Measurements from ENCODE around the gene ZG16. TPM values are rescaled to one million over a fixed set of nuclear protein-coding genes. Genes with fewer than 3 reads are reported as not detected.
"Not testable (repeated sequence)": the region's sequence is repeated elsewhere in the genome, so short reads cannot be mapped to it uniquely, and the experiment has no call there.

The ZG16 gene
- total RNA-seq, 1 donor from 2014 or later: not detected

DNA sequence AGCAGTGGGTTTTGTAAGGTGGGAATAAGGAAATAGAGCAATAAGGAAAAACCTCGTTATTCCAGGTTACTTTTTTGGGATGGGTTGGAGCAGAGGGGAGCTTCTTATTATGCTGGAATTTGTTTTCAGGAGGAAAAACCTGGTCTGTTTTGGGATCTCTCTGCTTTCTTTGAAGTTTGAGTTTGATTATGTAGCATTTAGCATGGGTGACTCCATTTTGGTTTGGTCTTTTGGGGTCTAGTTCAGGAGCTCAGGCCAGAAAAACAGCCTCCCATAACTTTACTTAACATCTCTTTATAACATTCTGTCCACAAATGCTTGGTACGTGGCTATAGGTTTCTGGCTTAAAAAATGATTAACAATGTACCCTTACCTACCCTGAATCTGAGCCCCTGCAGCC, 8.5 kb upstream of the ZG16 start:
- no peak for DNase-seq (ENCODE audit: low spot score)
- H3K9me3 Mint-ChIP-seq (ENCODE audit: unreplicated experiment): no peaks in the 10 kb centered on the region
- no peaks in the 10 kb centered on the region for H3K36me3 Mint-ChIP-seq (ENCODE audit: low read depth, unreplicated experiment)
- TF ChIP-seq, protein P1, sequence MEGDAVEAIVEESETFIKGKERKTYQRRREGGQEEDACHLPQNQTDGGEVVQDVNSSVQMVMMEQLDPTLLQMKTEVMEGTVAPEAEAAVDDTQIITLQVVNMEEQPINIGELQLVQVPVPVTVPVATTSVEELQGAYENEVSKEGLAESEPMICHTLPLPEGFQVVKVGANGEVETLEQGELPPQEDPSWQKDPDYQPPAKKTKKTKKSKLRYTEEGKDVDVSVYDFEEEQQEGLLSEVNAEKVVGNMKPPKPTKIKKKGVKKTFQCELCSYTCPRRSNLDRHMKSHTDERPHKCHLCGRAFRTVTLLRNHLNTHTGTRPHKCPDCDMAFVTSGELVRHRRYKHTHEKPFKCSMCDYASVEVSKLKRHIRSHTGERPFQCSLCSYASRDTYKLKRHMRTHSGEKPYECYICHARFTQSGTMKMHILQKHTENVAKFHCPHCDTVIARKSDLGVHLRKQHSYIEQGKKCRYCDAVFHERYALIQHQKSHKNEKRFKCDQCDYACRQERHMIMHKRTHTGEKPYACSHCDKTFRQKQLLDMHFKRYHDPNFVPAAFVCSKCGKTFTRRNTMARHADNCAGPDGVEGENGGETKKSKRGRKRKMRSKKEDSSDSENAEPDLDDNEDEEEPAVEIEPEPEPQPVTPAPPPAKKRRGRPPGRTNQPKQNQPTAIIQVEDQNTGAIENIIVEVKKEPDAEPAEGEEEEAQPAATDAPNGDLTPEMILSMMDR (IDR thresholded peaks at IDR 0.05; ENCODE audit: unreplicated experiment): no peak
- no peak overlapping the region for H3K27ac Mint-ChIP-seq (ENCODE audit: unreplicated experiment)
- no peak overlapping the region for H3K4me3 Mint-ChIP-seq (ENCODE audit: unreplicated experiment)
- H3K27me3 Mint-ChIP-seq (ENCODE audit: unreplicated experiment): peaks cover 5% of the 10 kb centered on the region
- H3K4me1 Mint-ChIP-seq (ENCODE audit: unreplicated experiment): no peaks in the 10 kb centered on the region

DNA sequence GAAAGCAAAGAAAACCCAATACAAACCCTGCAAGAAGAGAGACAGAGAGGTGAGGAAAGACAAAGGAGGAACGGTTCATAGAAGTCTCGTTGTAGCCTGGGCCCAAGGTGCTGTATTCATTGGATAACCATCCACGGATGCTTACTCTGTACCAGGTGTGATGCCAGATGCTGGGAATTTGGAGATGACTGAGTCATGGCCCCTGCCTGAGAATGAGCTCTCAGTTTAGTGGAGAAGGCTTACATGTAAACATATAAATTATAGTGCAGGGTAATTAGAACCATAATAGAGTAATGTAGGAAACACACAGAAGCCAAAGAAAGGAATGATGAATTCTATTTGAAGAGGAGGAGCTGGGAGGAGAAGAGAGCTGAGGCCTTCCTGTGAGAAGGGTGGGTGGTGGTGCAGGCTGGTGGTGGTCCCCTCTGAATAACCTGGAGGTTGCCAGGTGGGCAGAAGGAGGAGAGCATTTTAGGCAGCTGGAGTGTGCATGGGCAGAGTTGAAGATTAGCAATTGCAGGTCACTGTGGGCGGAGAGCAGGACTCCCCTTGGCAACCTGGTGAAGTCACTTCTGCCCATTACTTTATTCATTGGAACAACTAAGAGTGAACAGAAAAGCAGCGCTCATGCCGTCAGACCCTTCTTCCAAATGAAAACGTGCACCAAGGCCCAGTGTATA, 7.7 kb upstream of the ZG16 start:
- no peaks in the 10 kb centered on the region for H3K4me1 Mint-ChIP-seq (ENCODE audit: unreplicated experiment)
- H3K9me3 Mint-ChIP-seq (ENCODE audit: unreplicated experiment): no peaks in the 10 kb centered on the region
- TF ChIP-seq, protein P1 (IDR thresholded peaks at IDR 0.05; ENCODE audit: unreplicated experiment): no peak
- DNase-seq (ENCODE audit: low spot score): no peak
- no peak overlapping the region for H3K27ac Mint-ChIP-seq (ENCODE audit: unreplicated experiment)
- no peaks in the 10 kb centered on the region for H3K36me3 Mint-ChIP-seq (ENCODE audit: low read depth, unreplicated experiment)
- H3K4me3 Mint-ChIP-seq (ENCODE audit: unreplicated experiment): no peak overlapping the region
- H3K27me3 Mint-ChIP-seq (ENCODE audit: unreplicated experiment): peaks cover 5% of the 10 kb centered on the region

DNA sequence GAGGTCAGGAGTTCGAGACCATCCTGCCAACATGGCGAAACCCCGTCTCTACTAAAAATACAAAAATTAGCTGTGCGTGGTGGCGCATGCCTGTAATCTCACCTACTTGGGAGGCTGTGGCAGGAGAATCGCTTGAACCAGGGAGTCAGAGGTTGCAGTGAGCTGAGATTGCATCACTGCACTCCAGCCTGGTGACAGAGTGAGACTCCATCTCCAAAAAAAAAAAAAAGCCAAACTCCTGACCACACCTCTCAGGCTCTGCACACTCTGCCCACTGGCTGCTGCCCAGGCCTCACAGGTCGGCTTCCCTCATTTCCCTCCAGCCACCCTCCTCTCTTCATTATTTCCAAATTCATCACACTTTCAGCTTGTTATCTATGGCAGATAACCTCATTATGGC, 5.7 kb upstream of the ZG16 start:
- not testable (repeated sequence) for H3K4me3 Mint-ChIP-seq (ENCODE audit: unreplicated experiment); DNase-seq (ENCODE audit: low spot score)

GRCh38 chr16:29774730-29775129, 3.3 kb upstream of the ZG16 start:
- no peaks in the 10 kb centered on the region for H3K36me3 Mint-ChIP-seq (ENCODE audit: low read depth, unreplicated experiment)
- TF ChIP-seq, protein P1 (IDR thresholded peaks at IDR 0.05; ENCODE audit: unreplicated experiment): no peak
- no peaks in the 10 kb centered on the region for H3K4me1 Mint-ChIP-seq (ENCODE audit: unreplicated experiment)
- H3K27ac Mint-ChIP-seq (ENCODE audit: unreplicated experiment): no peak overlapping the region
- H3K27me3 Mint-ChIP-seq (ENCODE audit: unreplicated experiment): peaks cover 2% of the 10 kb centered on the region
- no peak for DNase-seq (ENCODE audit: low spot score)
- H3K4me3 Mint-ChIP-seq (ENCODE audit: unreplicated experiment): no peak overlapping the region
- no peaks in the 10 kb centered on the region for H3K9me3 Mint-ChIP-seq (ENCODE audit: unreplicated experiment)

More for the DNA sequence above, 5.7 kb upstream of the ZG16 start:
- H3K27me3 Mint-ChIP-seq (ENCODE audit: unreplicated experiment); H3K4me1 Mint-ChIP-seq (ENCODE audit: unreplicated experiment); H3K9me3 Mint-ChIP-seq (ENCODE audit: unreplicated experiment); H3K36me3 Mint-ChIP-seq (ENCODE audit: low read depth, unreplicated experiment); H3K27ac Mint-ChIP-seq (ENCODE audit: unreplicated experiment): not testable (repeated sequence)

- H3K27ac Mint-ChIP-seq (ENCODE audit: unreplicated experiment): no peak overlapping the region
- no peaks in the 10 kb centered on the region for H3K9me3 Mint-ChIP-seq (ENCODE audit: unreplicated experiment)
- peaks cover 2% of the 10 kb centered on the region for H3K27me3 Mint-ChIP-seq (ENCODE audit: unreplicated experiment)
- no peak overlapping the region for H3K4me3 Mint-ChIP-seq (ENCODE audit: unreplicated experiment)
- H3K36me3 Mint-ChIP-seq (ENCODE audit: low read depth, unreplicated experiment): no peaks in the 10 kb centered on the region
- H3K4me1 Mint-ChIP-seq (ENCODE audit: unreplicated experiment): no peaks in the 10 kb centered on the region
- TF ChIP-seq, protein P1 (IDR thresholded peaks at IDR 0.05; ENCODE audit: unreplicated experiment): no peak
- DNase-seq (ENCODE audit: low spot score): no peak
These were observed 2.2 kb upstream of the ZG16 start for GRCh38 chr16:29775742-29776408.

Measured in endothelial cell (in vitro differentiated cells).